IPS DF 6.9 (cell line): ENCODE measurements around the gene ZNF423.

Experiments used
- DNase-seq: peaks from one replicate; pipeline ENCODE4 v3.0.0-alpha.2; 2013; ENCODE audit warnings: low read depth, low spot score
- H3K27ac ChIP-seq: one replicate; pipeline ENCODE4 v1.5.1; 2013; ENCODE audit warnings: low read length, control low read depth
- H3K27me3 ChIP-seq: 2 replicates; pipeline ENCODE4 v1.6.1; 2013; ENCODE audit warnings: mild to moderate bottlenecking, low read length; ENCODE audit not compliant: control insufficient read depth, insufficient read depth
- H3K36me3 ChIP-seq: 2 replicates; pipeline ENCODE4 v1.6.1; 2013; ENCODE audit warnings: low read length; ENCODE audit not compliant: control insufficient read depth, insufficient read depth
- H3K4me1 ChIP-seq: 2 replicates; pipeline ENCODE4 v1.6.1; 2013; ENCODE audit warnings: low read length; ENCODE audit not compliant: control insufficient read depth, insufficient read depth
- H3K4me3 ChIP-seq: 2 replicates; pipeline ENCODE4 v1.5.1; 2013; ENCODE audit warnings: mild to moderate bottlenecking, low read length
- H3K9me3 ChIP-seq: 2 replicates; pipeline ENCODE4 v1.6.1; 2013; ENCODE audit warnings: low read length, inconsistent platforms; ENCODE audit not compliant: control insufficient read depth, insufficient read depth
- WGBS: extraction: QIAGEN DNeasy Blood & Tissue Kit; methylation state at CpG from one replicate; pipeline ENCODE4 v1.1.7; 2013; ENCODE audit warnings: mixed read lengths, missing lambda C conversion rate; ENCODE audit not compliant: insufficient read length, insufficient coverage; 5-methylcytosine and 5-hydroxymethylcytosine counted together

ZNF423 gene

GRCh38 chr16:49597796-49598195 is 258.1 kb downstream of the ZNF423 start:
- Histone ChIP-seq H3K9me3 (no peaks in the 10 kb centered on the region), H3K27ac (no peak overlapping the region), H3K4me3 (no peak overlapping the region), H3K36me3 (no peaks in the 10 kb centered on the region), H3K27me3 (no peaks in the 10 kb centered on the region), H3K4me1 (peaks cover 10% of the 10 kb centered on the region)
- no CpG with 5 or more reads among the region's 2 CpGs for WGBS
- DNase-seq = no peak

- DNase-seq = no peak
- Histone ChIP-seq H3K27me3 (no peaks in the 10 kb centered on the region), H3K27ac (no peak overlapping the region), H3K36me3 (no peaks in the 10 kb centered on the region), H3K4me3 (no peak overlapping the region), H3K4me1 (peaks cover 9% of the 10 kb centered on the region), H3K9me3 (no peaks in the 10 kb centered on the region)
- WGBS = no CpG with 5 or more reads among the region's 10 CpGs
Measured at GRCh38 chr16:49596648-49597291, 259.1 kb downstream of the ZNF423 start.

- WGBS = no CpG with 5 or more reads among the region's 11 CpGs
- Histone ChIP-seq H3K4me1 (peaks cover 9% of the 10 kb centered on the region), H3K27ac (no peak overlapping the region), H3K27me3 (no peaks in the 10 kb centered on the region), H3K9me3 (no peaks in the 10 kb centered on the region), H3K4me3 (no peak overlapping the region), H3K36me3 (no peaks in the 10 kb centered on the region)
- no peak for DNase-seq
Measured at GRCh38 chr16:49596068-49596467, 259.8 kb downstream of the ZNF423 start.

GRCh38 chr16:49594685-49595498 is 261.0 kb downstream of the ZNF423 start:
- Histone ChIP-seq H3K27ac (no peak overlapping the region), H3K36me3 (no peaks in the 10 kb centered on the region), H3K9me3 (no peaks in the 10 kb centered on the region), H3K4me1 (peaks cover 9% of the 10 kb centered on the region), H3K4me3 (no peak overlapping the region), H3K27me3 (no peaks in the 10 kb centered on the region)
- DNase-seq = no peak
- no CpG with 5 or more reads among the region's 12 CpGs for WGBS

- Histone ChIP-seq H3K4me1 (peaks cover 9% of the 10 kb centered on the region), H3K27ac (no peak overlapping the region), H3K27me3 (no peaks in the 10 kb centered on the region), H3K4me3 (no peak overlapping the region), H3K36me3 (no peaks in the 10 kb centered on the region), H3K9me3 (no peaks in the 10 kb centered on the region)
- DNase-seq = no peak
- no CpG with 5 or more reads among the region's 2 CpGs for WGBS
Measured at GRCh38 chr16:49594153-49594552, 261.8 kb downstream of the ZNF423 start.

GRCh38 chr16:49593424-49594040 is 262.4 kb downstream of the ZNF423 start:
- no peaks in the 10 kb centered on the region for H3K9me3 ChIP-seq
- WGBS = no CpG with 5 or more reads among the region's 8 CpGs
- no peak for DNase-seq
- H3K27ac ChIP-seq = no peak overlapping the region
- no peaks in the 10 kb centered on the region for H3K36me3 ChIP-seq
- H3K4me1 ChIP-seq = peaks cover 11% of the 10 kb centered on the region
- no peak overlapping the region for H3K4me3 ChIP-seq
- H3K27me3 ChIP-seq = no peaks in the 10 kb centered on the region

- H3K27ac ChIP-seq = no peak overlapping the region
Measured at GRCh38 chr16:49592546-49593423, 263.1 kb downstream of the ZNF423 start.

GRCh38 chr16:49590166-49590871 is 265.6 kb downstream of the ZNF423 start:
- Histone ChIP-seq H3K9me3 (no peaks in the 10 kb centered on the region), H3K4me1 (peaks cover 7% of the 10 kb centered on the region; the same call in 1 of the 2 replicates), H3K27me3 (no peaks in the 10 kb centered on the region), H3K4me3 (no peak overlapping the region), H3K36me3 (no peaks in the 10 kb centered on the region), H3K27ac (no peak overlapping the region)
- WGBS = no CpG with 5 or more reads among the region's 21 CpGs
- no peak for DNase-seq

More at GRCh38 chr16:49592546-49593423, 263.1 kb downstream of the ZNF423 start:
- Histone ChIP-seq H3K27me3 (no peaks in the 10 kb centered on the region), H3K4me3 (no peak overlapping the region), H3K36me3 (no peaks in the 10 kb centered on the region), H3K4me1 (peaks cover 11% of the 10 kb centered on the region), H3K9me3 (no peaks in the 10 kb centered on the region)
- DNase-seq = peak; percentile 73
- no CpG with 5 or more reads among the region's 13 CpGs for WGBS

- Histone ChIP-seq H3K9me3 (no peaks in the 10 kb centered on the region), H3K27me3 (no peaks in the 10 kb centered on the region), H3K36me3 (no peaks in the 10 kb centered on the region), H3K27ac (no peak overlapping the region), H3K4me3 (no peak overlapping the region), H3K4me1 (peaks cover 7% of the 10 kb centered on the region; the same call in 1 of the 2 replicates)
- WGBS = no CpG with 5 or more reads among the region's 15 CpGs
- DNase-seq = no peak
Measured at GRCh38 chr16:49589544-49590031, 266.3 kb downstream of the ZNF423 start.
